GM19193 (cell line): Measurements from ENCODE around the gene LY6G5B.
A peak's percentile ranks its signal among the peaks of the same experiment; 100 is the strongest.

Experiments
- POLR2A ChIP-seq: IDR thresholded peaks from 4 replicates; pipeline ENCODE4 v1.6.1; 2011; ENCODE audit not compliant: insufficient read depth, insufficient read length; ENCODE audit errors: extremely low read depth

Gene LY6G5B

GRCh38 chr6:31669676-31670075 lies at the start of gene LY6G5B:
Gene LY6G5B, plus strand, starts transcription at chr6:31669976. Its CDS starts 975 bp downstream, at chr6:31670951.
- TF ChIP-seq POLR2A, result no peak

GRCh38 chr6:31620586-31621319 lies 49.0 kb upstream of the LY6G5B start, which contains the start of gene PRRC2A:
Gene PRRC2A, plus strand, starts transcription at chr6:31620715. Its CDS starts 2,075 bp downstream, at chr6:31622790.
- peak; percentile 27 for TF ChIP-seq POLR2A

GRCh38 chr6:31621320-31621939 lies 48.3 kb upstream of the LY6G5B start:
- no peak for TF ChIP-seq POLR2A

- no peak for TF ChIP-seq POLR2A
Observed at GRCh38 chr6:31621991-31622390, 47.8 kb upstream of the LY6G5B start.

- TF ChIP-seq POLR2A, result no peak
Observed at GRCh38 chr6:31622684-31623091, 47.1 kb upstream of the LY6G5B start.

GRCh38 chr6:31624070-31624469 lies 45.7 kb upstream of the LY6G5B start:
- no peak for TF ChIP-seq POLR2A

GRCh38 chr6:31626952-31627351 lies 42.8 kb upstream of the LY6G5B start:
- TF ChIP-seq POLR2A, result no peak

GRCh38 chr6:31627690-31628287 lies 42.0 kb upstream of the LY6G5B start:
- no peak for TF ChIP-seq POLR2A

GRCh38 chr6:31629014-31629413 lies 40.8 kb upstream of the LY6G5B start:
- TF ChIP-seq POLR2A, result no peak

- no peak for TF ChIP-seq POLR2A
Observed at GRCh38 chr6:31630177-31630934, 39.4 kb upstream of the LY6G5B start.

GRCh38 chr6:31631209-31631608 lies 38.6 kb upstream of the LY6G5B start:
- no peak for TF ChIP-seq POLR2A

GRCh38 chr6:31631681-31632278 lies 38.0 kb upstream of the LY6G5B start:
- TF ChIP-seq POLR2A, result no peak

- peak; percentile 32 for TF ChIP-seq POLR2A
Observed at GRCh38 chr6:31632279-31632946, 37.4 kb upstream of the LY6G5B start.

GRCh38 chr6:31633447-31633846 lies 36.3 kb upstream of the LY6G5B start:
- no peak for TF ChIP-seq POLR2A
